Sigmoid colon (tissue), 4 donors: Measurements from ENCODE around the gene REC114.

ENCODE experiments used
- CTCF ChIP-seq, 4 experiments: fragments of 450-650 bp in 3 of 4; fragments of 200-600 bp in 1 of 4; IDR thresholded peaks; one replicate each; pipeline ENCODE4 v1.5.1; 2016 to 2019; ENCODE audit warnings: antibody characterized with exemption in 4 of 4, mild to moderate bottlenecking in 3 of 4, moderate library complexity in 2 of 4
- EP300 ChIP-seq, 4 donors: sonication (generic); formaldehyde crosslinking; IDR thresholded peaks; one replicate each; pipeline ENCODE4 v1.6.1; 2017; ENCODE audit warnings: antibody characterized with exemption in 4 of 4
- POLR2A ChIP-seq, 2 donors: fragments of 450-650 bp; IDR thresholded peaks; one replicate each; pipeline ENCODE4 v1.6.1; 2016; ENCODE audit warnings: antibody characterized with exemption in 2 of 2, mild to moderate bottlenecking in 2 of 2, moderate library complexity in 2 of 2
- POLR2AphosphoS5 ChIP-seq, 4 donors: sonication (generic); formaldehyde crosslinking; IDR thresholded peaks; one replicate each; pipeline ENCODE4 v1.6.1; 2017; ENCODE audit warnings: antibody characterized with exemption in 4 of 4

GRCh38 chr15:73593304-73594074 is 150.5 kb downstream of the REC114 start:
- TF ChIP-seq CTCF (IDR thresholded peaks at IDR 0.05) (no peak), EP300 (IDR thresholded peaks at IDR 0.05) (no peak), POLR2A (IDR thresholded peaks at IDR 0.05) (no peak), POLR2AphosphoS5 (IDR thresholded peaks at IDR 0.05) (no peak)
